ENCODE measurements around the gene TRIM75. TPM values are rescaled to one million over a fixed set of nuclear protein-coding genes. Genes with fewer than 3 reads are reported as not detected.

TRIM75 gene
- polyA plus RNA-seq, 1 of the 3 experiments (the other 2 are of a cell fraction) = not detected

DNA sequence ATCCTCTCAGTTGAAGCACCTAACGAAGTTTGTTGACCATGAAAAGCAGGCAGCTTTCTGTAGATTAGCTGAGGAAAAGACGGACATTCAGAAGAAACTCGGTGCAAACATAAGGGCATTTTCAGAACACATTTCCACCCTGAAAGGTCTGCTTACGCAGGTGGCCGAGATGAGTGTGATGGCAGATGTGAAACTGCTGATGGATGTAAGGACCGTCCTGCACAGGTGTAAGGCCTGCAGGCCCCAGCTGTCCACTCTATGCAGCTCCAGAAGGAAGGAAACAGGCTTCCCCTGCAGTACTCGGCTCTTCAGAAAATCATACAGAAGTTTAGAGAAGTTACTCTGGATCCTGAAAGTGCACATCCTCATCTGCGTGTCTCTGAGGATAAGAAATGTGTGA lies 42.7 kb upstream of the TRIM75 start:
- ChIA-PET POLR2A (no interaction called here), CTCF (no interaction called here)
- H3K4me3 ChIP-seq (ENCODE audit: low read depth in 2 of 2, low read length in 1 of 2) = no peak overlapping the region
- H3K9me3 ChIP-seq = no peaks in the 10 kb centered on the region
- no peak overlapping the region for H3K9ac ChIP-seq
- no peak overlapping the region for H3K27ac ChIP-seq (ENCODE audit: low read depth in 2 of 2, low read length in 1 of 2)
- no peaks in the 10 kb centered on the region for H3K79me2 ChIP-seq (ENCODE audit: insufficient read depth)
- no peaks in the 10 kb centered on the region for H3K4me1 ChIP-seq (ENCODE audit: control insufficient read depth in 1 of 2, insufficient read depth in 2 of 2, low read depth in 1 of 2, low read length in 1 of 2)
- no peaks in the 10 kb centered on the region for H3K9me2 ChIP-seq
- no peaks in the 10 kb centered on the region for H4K20me1 ChIP-seq (ENCODE audit: insufficient read depth)
- H2AFZ ChIP-seq (ENCODE audit: low read depth) = no peak overlapping the region
- no peak overlapping the region for H3K4me2 ChIP-seq
- H3K36me3 ChIP-seq (replicated peaks in 1 of 2; ENCODE audit: control insufficient read depth in 1 of 2, insufficient read depth in 2 of 2, low read length in 1 of 2) = no peaks in the 10 kb centered on the region
- no peaks in the 10 kb centered on the region for H3F3A ChIP-seq (replicated peaks; ENCODE audit: insufficient read depth)
- 10% methylated on average over 7 of the region's 8 CpGs for WGBS (ENCODE audit: low lambda C conversion rate)
- peaks cover 24% of the 10 kb centered on the region for H3K27me3 ChIP-seq (ENCODE audit: insufficient read depth)
- no peak for DNase-seq
- TF ChIP-seq SMC3 (IDR thresholded peaks at IDR 0.05; ENCODE audit: low read depth, low read length) = no peak
- TF ChIP-seq, protein P1, sequence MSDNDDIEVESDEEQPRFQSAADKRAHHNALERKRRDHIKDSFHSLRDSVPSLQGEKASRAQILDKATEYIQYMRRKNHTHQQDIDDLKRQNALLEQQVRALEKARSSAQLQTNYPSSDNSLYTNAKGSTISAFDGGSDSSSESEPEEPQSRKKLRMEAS (IDR thresholded peaks at IDR 0.05; ENCODE audit: low read depth) = no peak
- TF ChIP-seq FOXJ3 (CRISPR knock-in tag; IDR thresholded peaks at IDR 0.05) = no peak
- TF ChIP-seq, protein P2, sequence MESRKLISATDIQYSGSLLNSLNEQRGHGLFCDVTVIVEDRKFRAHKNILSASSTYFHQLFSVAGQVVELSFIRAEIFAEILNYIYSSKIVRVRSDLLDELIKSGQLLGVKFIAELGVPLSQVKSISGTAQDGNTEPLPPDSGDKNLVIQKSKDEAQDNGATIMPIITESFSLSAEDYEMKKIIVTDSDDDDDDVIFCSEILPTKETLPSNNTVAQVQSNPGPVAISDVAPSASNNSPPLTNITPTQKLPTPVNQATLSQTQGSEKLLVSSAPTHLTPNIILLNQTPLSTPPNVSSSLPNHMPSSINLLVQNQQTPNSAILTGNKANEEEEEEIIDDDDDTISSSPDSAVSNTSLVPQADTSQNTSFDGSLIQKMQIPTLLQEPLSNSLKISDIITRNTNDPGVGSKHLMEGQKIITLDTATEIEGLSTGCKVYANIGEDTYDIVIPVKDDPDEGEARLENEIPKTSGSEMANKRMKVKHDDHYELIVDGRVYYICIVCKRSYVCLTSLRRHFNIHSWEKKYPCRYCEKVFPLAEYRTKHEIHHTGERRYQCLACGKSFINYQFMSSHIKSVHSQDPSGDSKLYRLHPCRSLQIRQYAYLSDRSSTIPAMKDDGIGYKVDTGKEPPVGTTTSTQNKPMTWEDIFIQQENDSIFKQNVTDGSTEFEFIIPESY (IDR thresholded peaks at IDR 0.05; ENCODE audit: borderline replicate concordance, low read depth) = no peak
- no peak for TF ChIP-seq GATA2 (CRISPR knock-in tag; IDR thresholded peaks at IDR 0.05)
- TF ChIP-seq, protein P3, sequence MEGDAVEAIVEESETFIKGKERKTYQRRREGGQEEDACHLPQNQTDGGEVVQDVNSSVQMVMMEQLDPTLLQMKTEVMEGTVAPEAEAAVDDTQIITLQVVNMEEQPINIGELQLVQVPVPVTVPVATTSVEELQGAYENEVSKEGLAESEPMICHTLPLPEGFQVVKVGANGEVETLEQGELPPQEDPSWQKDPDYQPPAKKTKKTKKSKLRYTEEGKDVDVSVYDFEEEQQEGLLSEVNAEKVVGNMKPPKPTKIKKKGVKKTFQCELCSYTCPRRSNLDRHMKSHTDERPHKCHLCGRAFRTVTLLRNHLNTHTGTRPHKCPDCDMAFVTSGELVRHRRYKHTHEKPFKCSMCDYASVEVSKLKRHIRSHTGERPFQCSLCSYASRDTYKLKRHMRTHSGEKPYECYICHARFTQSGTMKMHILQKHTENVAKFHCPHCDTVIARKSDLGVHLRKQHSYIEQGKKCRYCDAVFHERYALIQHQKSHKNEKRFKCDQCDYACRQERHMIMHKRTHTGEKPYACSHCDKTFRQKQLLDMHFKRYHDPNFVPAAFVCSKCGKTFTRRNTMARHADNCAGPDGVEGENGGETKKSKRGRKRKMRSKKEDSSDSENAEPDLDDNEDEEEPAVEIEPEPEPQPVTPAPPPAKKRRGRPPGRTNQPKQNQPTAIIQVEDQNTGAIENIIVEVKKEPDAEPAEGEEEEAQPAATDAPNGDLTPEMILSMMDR (IDR thresholded peaks at IDR 0.05) = no peak
- no peak for TF ChIP-seq ELF1 (IDR thresholded peaks at IDR 0.05)
- TF ChIP-seq RCOR1 (IDR thresholded peaks at IDR 0.05; ENCODE audit: low read length) = no peak
- no peak for TF ChIP-seq EP300 (IDR thresholded peaks at IDR 0.05; ENCODE audit: borderline replicate concordance in 1 of 2, low read depth in 1 of 2, low read length in 1 of 2)
- TF ChIP-seq, protein P4, sequence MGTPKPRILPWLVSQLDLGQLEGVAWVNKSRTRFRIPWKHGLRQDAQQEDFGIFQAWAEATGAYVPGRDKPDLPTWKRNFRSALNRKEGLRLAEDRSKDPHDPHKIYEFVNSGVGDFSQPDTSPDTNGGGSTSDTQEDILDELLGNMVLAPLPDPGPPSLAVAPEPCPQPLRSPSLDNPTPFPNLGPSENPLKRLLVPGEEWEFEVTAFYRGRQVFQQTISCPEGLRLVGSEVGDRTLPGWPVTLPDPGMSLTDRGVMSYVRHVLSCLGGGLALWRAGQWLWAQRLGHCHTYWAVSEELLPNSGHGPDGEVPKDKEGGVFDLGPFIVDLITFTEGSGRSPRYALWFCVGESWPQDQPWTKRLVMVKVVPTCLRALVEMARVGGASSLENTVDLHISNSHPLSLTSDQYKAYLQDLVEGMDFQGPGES (IDR thresholded peaks at IDR 0.05; ENCODE audit: low read depth, low read length) = no peak
- no peak for TF ChIP-seq TAF1 (IDR thresholded peaks at IDR 0.05; ENCODE audit: borderline replicate concordance, low read depth, low read length)
- no peak for TF ChIP-seq CHD2 (IDR thresholded peaks at IDR 0.05; ENCODE audit: low read length, partially characterized antibody)
- TF ChIP-seq RAD21 (IDR thresholded peaks at IDR 0.05; ENCODE audit: low read length) = no peak
- TF ChIP-seq FOSL2 (IDR thresholded peaks at IDR 0.05; ENCODE audit: borderline replicate concordance, low read depth) = no peak
- TF ChIP-seq TEAD4 (IDR thresholded peaks at IDR 0.05; ENCODE audit: borderline replicate concordance, insufficient read depth) = no peak
- TF ChIP-seq TCF12 (IDR thresholded peaks at IDR 0.05) = no peak
- TF ChIP-seq, protein P5, sequence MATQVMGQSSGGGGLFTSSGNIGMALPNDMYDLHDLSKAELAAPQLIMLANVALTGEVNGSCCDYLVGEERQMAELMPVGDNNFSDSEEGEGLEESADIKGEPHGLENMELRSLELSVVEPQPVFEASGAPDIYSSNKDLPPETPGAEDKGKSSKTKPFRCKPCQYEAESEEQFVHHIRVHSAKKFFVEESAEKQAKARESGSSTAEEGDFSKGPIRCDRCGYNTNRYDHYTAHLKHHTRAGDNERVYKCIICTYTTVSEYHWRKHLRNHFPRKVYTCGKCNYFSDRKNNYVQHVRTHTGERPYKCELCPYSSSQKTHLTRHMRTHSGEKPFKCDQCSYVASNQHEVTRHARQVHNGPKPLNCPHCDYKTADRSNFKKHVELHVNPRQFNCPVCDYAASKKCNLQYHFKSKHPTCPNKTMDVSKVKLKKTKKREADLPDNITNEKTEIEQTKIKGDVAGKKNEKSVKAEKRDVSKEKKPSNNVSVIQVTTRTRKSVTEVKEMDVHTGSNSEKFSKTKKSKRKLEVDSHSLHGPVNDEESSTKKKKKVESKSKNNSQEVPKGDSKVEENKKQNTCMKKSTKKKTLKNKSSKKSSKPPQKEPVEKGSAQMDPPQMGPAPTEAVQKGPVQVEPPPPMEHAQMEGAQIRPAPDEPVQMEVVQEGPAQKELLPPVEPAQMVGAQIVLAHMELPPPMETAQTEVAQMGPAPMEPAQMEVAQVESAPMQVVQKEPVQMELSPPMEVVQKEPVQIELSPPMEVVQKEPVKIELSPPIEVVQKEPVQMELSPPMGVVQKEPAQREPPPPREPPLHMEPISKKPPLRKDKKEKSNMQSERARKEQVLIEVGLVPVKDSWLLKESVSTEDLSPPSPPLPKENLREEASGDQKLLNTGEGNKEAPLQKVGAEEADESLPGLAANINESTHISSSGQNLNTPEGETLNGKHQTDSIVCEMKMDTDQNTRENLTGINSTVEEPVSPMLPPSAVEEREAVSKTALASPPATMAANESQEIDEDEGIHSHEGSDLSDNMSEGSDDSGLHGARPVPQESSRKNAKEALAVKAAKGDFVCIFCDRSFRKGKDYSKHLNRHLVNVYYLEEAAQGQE (IDR thresholded peaks at IDR 0.05; ENCODE audit: low read depth, low read length) = no peak
- no peak for TF ChIP-seq NFIC (IDR thresholded peaks at IDR 0.05; ENCODE audit: borderline replicate concordance)

Measured in SK-N-SH (cell line).